HepG2 (cell line): ENCODE measurements around the gene ICAM3. TPM values are rescaled to one million over a fixed set of nuclear protein-coding genes. Genes with fewer than 3 reads are reported as not detected.
A peak's percentile ranks its signal among the peaks of the same experiment; 100 is the strongest.

Experiments
- ATAC-seq: fragments of 200-7000 bp; cut with Tn5 transposase; 3 replicates; pipeline ENCODE4 v1.9.1; 2020; ENCODE audit warnings: mild to moderate bottlenecking, moderate library complexity
- BruUV-seq: library from RNA; stranded (reverse); fragments of 400-500 nt; replicated peaks from 2 replicates; lab custom pipeline; 2021; lab: Mats Ljungman, UMichigan
- CTCF ChIA-PET: fragments of 300-600 bp; formaldehyde crosslinking; extraction: SDS; loops from one replicate; lab custom pipeline; 2021; ENCODE audit warnings: low total read pairs, inconsistent platforms, low intra/inter-chr PET ratio; lab: Yijun Ruan, JAX
- POLR2A ChIA-PET: fragments of 350-600 bp; sonication (Branson Sonifier 250); formaldehyde crosslinking; loops from one replicate; lab custom pipeline; 2020; ENCODE audit warnings: antibody characterized with exemption, inconsistent platforms; lab: Yijun Ruan, JAX
- DNase-seq: peaks from one replicate; pipeline ENCODE4 v3.0.0-alpha.2; 2015; ENCODE audit warnings: low spot score
- FAIRE-seq: peaks from 3 replicates; lab custom pipeline; 2011; peaks lifted over from hg19 to GRCh38; lab: Jason Lieb, UNC
- H2AFZ ChIP-seq: one replicate; pipeline ENCODE4 v1.6.1; 2011; ENCODE audit warnings: low read length, inconsistent platforms
- H3K27ac ChIP-seq: fragments of 300-600 bp; 3 replicates; pipeline ENCODE4 v1.8.0; 2011; ENCODE audit warnings: mixed run types, mild to moderate bottlenecking, mixed read lengths, low read length, inconsistent platforms; ENCODE audit not compliant: insufficient read depth; ENCODE audit errors: extremely low read length
- H3K27me3 ChIP-seq, 2 experiments: fragments of 200-600 bp in 1 of 2; 2 replicates in 1 of 2; 3 replicates in 1 of 2; pipeline versions ENCODE4 v1.6.0 to v1.8.0; 2011; ENCODE audit warnings: low read length in 2 of 2, mild to moderate bottlenecking in 2 of 2, moderate library complexity in 2 of 2, inconsistent platforms in 1 of 2; ENCODE audit not compliant: insufficient read depth in 2 of 2, control insufficient read depth in 1 of 2
- H3K36me3 ChIP-seq, 2 experiments: fragments of 200-600 bp in 1 of 2; replicated peaks in 1 of 2; 2 replicates in 1 of 2; 3 replicates in 1 of 2; pipeline versions ENCODE4 v1.5.1 to v1.8.0; 2011; ENCODE audit warnings: low read length in 2 of 2, inconsistent platforms in 1 of 2; ENCODE audit not compliant: insufficient read depth in 2 of 2, control insufficient read depth in 1 of 2
- H3K4me1 ChIP-seq: 2 replicates; pipeline ENCODE4 v1.5.1; 2012; ENCODE audit warnings: low read length, inconsistent platforms; ENCODE audit not compliant: insufficient read depth
- H3K4me2 ChIP-seq: 2 replicates; pipeline ENCODE4 v1.6.0; 2011; ENCODE audit warnings: low read depth, low read length, inconsistent platforms
- H3K4me3 ChIP-seq, 3 experiments: fragments of 200-600 bp in 1 of 3; sonication (generic), shearing (Covaris generic) in 1 of 3; replicated peaks in 1 of 3; 2 replicates each; pipeline ENCODE4 v1.5.1; 2011 to 2016; ENCODE audit warnings: low read length in 3 of 3, inconsistent platforms in 2 of 3, low read depth in 2 of 3, mild to moderate bottlenecking in 2 of 3, control low read depth in 1 of 3, mixed read lengths in 1 of 3; ENCODE audit not compliant: insufficient read depth in 1 of 3
- H3K79me2 ChIP-seq: one replicate; pipeline ENCODE4 v1.6.1; 2011; ENCODE audit warnings: low read length, inconsistent platforms; ENCODE audit not compliant: insufficient read depth
- H3K9ac ChIP-seq: 2 replicates; pipeline ENCODE4 v1.6.0; 2011; ENCODE audit warnings: mild to moderate bottlenecking, low read depth, low read length, inconsistent platforms; ENCODE audit not compliant: insufficient read depth
- H3K9me3 ChIP-seq: 2 replicates; pipeline ENCODE4 v1.5.1; 2012; ENCODE audit warnings: mild to moderate bottlenecking, low read length
- H4K20me1 ChIP-seq: 2 replicates; pipeline ENCODE4 v1.6.0; 2011; ENCODE audit warnings: inconsistent platforms, mild to moderate bottlenecking, low read length, moderate library complexity; ENCODE audit not compliant: insufficient read depth
- ADNP ChIP-seq: sonication (generic); formaldehyde crosslinking; IDR thresholded peaks from 2 replicates; pipeline ENCODE4 v1.4.0; 2020; ENCODE audit warnings: missing genetic modification reagents
- ATF7 ChIP-seq, 2 experiments: fragments of 450-650 bp in 1 of 2; sonication (generic) in 1 of 2; formaldehyde crosslinking in 1 of 2; IDR thresholded peaks; 2 replicates each; pipeline versions ENCODE4 v1.4.0 to v1.6.1; 2016 to 2020; ENCODE audit warnings: antibody characterized with exemption in 1 of 2, mild to moderate bottlenecking in 1 of 2, missing genetic modification reagents in 1 of 2
- EZH2 ChIP-seq: conservative IDR thresholded peaks from 2 replicates; pipeline ENCODE4 v1.6.1; 2012; ENCODE audit warnings: mild to moderate bottlenecking, low read depth, low read length, moderate library complexity
- HIC2 ChIP-seq: sonication (generic); formaldehyde crosslinking; IDR thresholded peaks from 2 replicates; pipeline ENCODE4 v1.9.0; 2022; ENCODE audit warnings: low read depth, missing genetic modification reagents
- ISX ChIP-seq: sonication (generic); formaldehyde crosslinking; conservative IDR thresholded peaks from 2 replicates; pipeline ENCODE4 v1.5.0; 2020; ENCODE audit warnings: missing genetic modification reagents
- JUN ChIP-seq: sonication (generic); formaldehyde crosslinking; IDR thresholded peaks from 2 replicates; pipeline ENCODE4 v1.4.0; 2020; ENCODE audit warnings: mild to moderate bottlenecking, missing genetic modification reagents
- MBD4 ChIP-seq: IDR thresholded peaks from 2 replicates; pipeline ENCODE4 v1.6.1; 2012; ENCODE audit warnings: low read length, inconsistent platforms, borderline replicate concordance
- NR3C1 ChIP-seq: sonication (generic); formaldehyde crosslinking; IDR thresholded peaks from 2 replicates; pipeline ENCODE4 v1.4.0; 2020; ENCODE audit warnings: missing genetic modification reagents
- RARA ChIP-seq: IDR thresholded peaks from 2 replicates; pipeline ENCODE4 v1.6.1; 2016; ENCODE audit warnings: missing genetic modification reagents, missing compliant biosample characterization
- SATB2 ChIP-seq: sonication (generic); formaldehyde crosslinking; IDR thresholded peaks from 2 replicates; pipeline ENCODE4 v1.5.0; 2020; ENCODE audit warnings: missing genetic modification reagents
- SUZ12 ChIP-seq: fragments of 150-350 bp; IDR thresholded peaks from 2 replicates; pipeline ENCODE4 v1.6.1; 2014; ENCODE audit warnings: low read depth, low read length
- TARDBP ChIP-seq: sonication (generic); formaldehyde crosslinking; IDR thresholded peaks from 2 replicates; pipeline ENCODE4 v1.8.0; 2022; ENCODE audit warnings: mild to moderate bottlenecking, missing genetic modification reagents
- TBP ChIP-seq: sonication (generic); formaldehyde crosslinking; IDR thresholded peaks from 2 replicates; pipeline ENCODE4 v1.5.0; 2020; ENCODE audit warnings: missing genetic modification reagents
- ZFX ChIP-seq: sonication (generic); formaldehyde crosslinking; IDR thresholded peaks from 2 replicates; pipeline ENCODE4 v1.4.0; 2020; ENCODE audit warnings: mild to moderate bottlenecking, low read depth, missing genetic modification reagents, moderate library complexity
- ZNF124 ChIP-seq: sonication (generic); formaldehyde crosslinking; IDR thresholded peaks from 2 replicates; pipeline ENCODE4 v1.4.0; 2020; ENCODE audit warnings: missing genetic modification reagents
- ZNF136 ChIP-seq: sonication (generic); formaldehyde crosslinking; IDR thresholded peaks from 2 replicates; pipeline ENCODE4 v1.8.1; 2022; ENCODE audit warnings: low read depth, mild to moderate bottlenecking, moderate library complexity, missing genetic modification reagents
- ZNF160 ChIP-seq: sonication (generic); formaldehyde crosslinking; IDR thresholded peaks from 2 replicates; pipeline ENCODE4 v1.8.0; 2022; ENCODE audit warnings: mild to moderate bottlenecking, inconsistent platforms, missing genetic modification reagents
- ZNF274 ChIP-seq: sonication (generic); formaldehyde crosslinking; IDR thresholded peaks from 2 replicates; pipeline ENCODE4 v1.5.1; 2020; ENCODE audit warnings: mild to moderate bottlenecking, missing genetic modification reagents
- ZNF510 ChIP-seq: sonication (generic); formaldehyde crosslinking; IDR thresholded peaks from 2 replicates; pipeline ENCODE4 v1.4.0; 2020; ENCODE audit warnings: low read depth, mild to moderate bottlenecking, missing genetic modification reagents
- ZNF549 ChIP-seq: sonication (generic); formaldehyde crosslinking; IDR thresholded peaks from 2 replicates; pipeline ENCODE4 v1.5.0; 2020; ENCODE audit warnings: missing genetic modification reagents
- ZNF552 ChIP-seq: sonication (generic); formaldehyde crosslinking; IDR thresholded peaks from 2 replicates; pipeline ENCODE4 v1.9.0; 2022; ENCODE audit warnings: missing genetic modification reagents, mild to moderate bottlenecking, borderline replicate concordance
- ZNF672 ChIP-seq: sonication (generic); formaldehyde crosslinking; IDR thresholded peaks from 2 replicates; pipeline ENCODE4 v1.8.1; 2022; ENCODE audit warnings: missing genetic modification reagents
- ZNF703 ChIP-seq: sonication (generic); formaldehyde crosslinking; IDR thresholded peaks from 2 replicates; pipeline ENCODE4 v1.5.1; 2020; ENCODE audit warnings: missing genetic modification reagents, mild to moderate bottlenecking, moderate library complexity, borderline replicate concordance
- ZNF747 ChIP-seq: sonication (generic); formaldehyde crosslinking; IDR thresholded peaks from 2 replicates; pipeline ENCODE4 v1.8.1; 2023; ENCODE audit warnings: missing genetic modification reagents, mild to moderate bottlenecking, borderline replicate concordance
- WGBS: methylation state at CpG from one replicate; pipeline ENCODE4 v1.1.6; 2017; ENCODE audit warnings: low lambda C conversion rate; 5-methylcytosine and 5-hydroxymethylcytosine counted together
- in situ Hi-C: cut with HindIII; loops from 2 replicates; pipeline ENCODE4 v1.10.0; 2017; ENCODE audit warnings: low pct_unique_long_range_greater_than_20kb; ENCODE audit not compliant: extremely low pct_ligation_motif_present
- intact Hi-C: fragments of 100-400 bp; cut with micrococcal nuclease; formaldehyde crosslinking; loops from one replicate; pipeline ENCODE4 v1.10.0; 2022; ENCODE audit not compliant: unreplicated experiment
- polyA plus RNA-seq, 8 experiments: library from polyadenylated mRNA; depleted of rRNA in 3 of 8; stranded (reverse) in 7 of 8; unstranded in 1 of 8; fragments of >200 nt; fragmentation: Illumina TruSeq in 4 of 8; extraction: Trizol in 4 of 8; gene quantifications; 2 replicates each; pipeline versions ENCODE4 v1.2.1 to v1.2.3, GENCODE V29; 2011 to 2016; ENCODE audit warnings: low read depth in 4 of 8, missing spikeins in 1 of 8, mixed read lengths in 1 of 8; ENCODE audit not compliant: insufficient read depth in 1 of 8
- total RNA-seq, 5 experiments: library from RNA; depleted of rRNA; stranded (reverse); fragments of >200 nt; fragmentation: Illumina TruSeq; extraction: Trizol; gene quantifications; 2 replicates each; pipeline ENCODE4 v1.2.3, GENCODE V29; 2016; ENCODE audit warnings: low read depth in 1 of 5
- TF ChIP-seq, protein P1 (sequence below): sonication (generic); formaldehyde crosslinking; IDR thresholded peaks from 2 replicates; pipeline ENCODE4 v1.4.0; 2020; ENCODE audit warnings: missing genetic modification reagents

Gene ICAM3
- total and polyA plus RNA-seq, 2 of the 13 experiments (the other 11 are each of a cell fraction or from before 2014, with no cell fraction given) = 14.1 to 21.0 TPM

DNA sequence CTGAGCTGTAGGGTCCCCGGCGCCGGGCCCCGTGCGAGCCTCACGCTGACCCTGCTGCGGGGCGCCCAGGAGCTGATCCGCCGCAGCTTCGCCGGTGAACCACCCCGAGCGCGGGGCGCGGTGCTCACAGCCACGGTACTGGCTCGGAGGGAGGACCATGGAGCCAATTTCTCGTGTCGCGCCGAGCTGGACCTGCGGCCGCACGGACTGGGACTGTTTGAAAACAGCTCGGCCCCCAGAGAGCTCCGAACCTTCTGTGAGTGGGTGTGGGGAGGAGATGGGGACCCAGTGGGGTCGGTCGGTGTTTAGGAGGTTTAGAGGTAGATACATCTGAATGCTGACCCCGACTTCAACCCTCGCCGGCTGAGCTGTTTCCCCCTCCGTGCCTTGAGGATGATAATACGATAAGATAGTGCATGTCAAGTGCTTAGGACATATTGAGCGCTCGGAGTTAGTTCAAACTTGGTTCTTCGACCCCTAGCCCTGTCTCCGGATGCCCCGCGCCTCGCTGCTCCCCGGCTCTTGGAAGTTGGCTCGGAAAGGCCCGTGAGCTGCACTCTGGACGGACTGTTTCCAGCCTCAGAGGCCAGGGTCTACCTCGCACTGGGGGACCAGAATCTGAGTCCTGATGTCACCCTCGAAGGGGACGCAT, 47.7 kb downstream of the ICAM3 start:
- Histone ChIP-seq H2AFZ (no peak overlapping the region), H3K27ac (no peak overlapping the region), H3K79me2 (no peaks in the 10 kb centered on the region), H3K9ac (peak overlapping the region; percentile 31; the same call in 1 of the 2 replicates), H4K20me1 (no peaks in the 10 kb centered on the region), H3K9me3 (no peaks in the 10 kb centered on the region), H3K4me1 (peaks cover 70% of the 10 kb centered on the region), H3K4me2 (peak overlapping the region; percentile 97), H3K4me3 (peak overlapping the region; percentile 52 to 79 (median 62)), H3K27me3 (peaks cover 0 to 20% of the 10 kb centered on the region in 2 experiments; a peak in 3 of 5 replicates), H3K36me3 (no peaks in the 10 kb centered on the region)
- ChIA-PET CTCF (no interaction called here), POLR2A (interaction anchor here (0.6 to 7.3 kb wide), 7 partner anchors 11 to 97 kb away, joined by 3 to 149 read pairs (median 4); partner anchors contain the start of genes ICAM1, RAVER1 and TYK2)
- ATAC-seq = peak; percentile 1
- in situ Hi-C loops (no loop called here), intact Hi-C loops (loop anchor here (2.0 kb wide), 1 partner anchor 41 kb away; the partner anchor contains the start of gene RAVER1)
- no TSS peak for BruUV-seq
- DNase-seq = no peak
- WGBS = 0% methylated on average over 3 of the region's 49 CpGs
- FAIRE-seq = no peak
- TF ChIP-seq TBP (no peak), TARDBP (peak; percentile 35; the same call in 1 of the 2 replicates), ZNF160 (CRISPR knock-in tag) (peak; percentile 32; the same call in 1 of the 2 replicates), ZNF136 (0 out of 2 replicates have a peak, but pooled peaks have one; percentile 12), SUZ12 (no peak), ZNF274 (CRISPR knock-in tag) (peak; percentile 5; the same call in 1 of the 2 replicates), ISX (no peak), ZNF703 (CRISPR knock-in tag) (no peak), EZH2 (no peak), RARA (CRISPR knock-in tag) (0 out of 2 replicates have a peak, but pooled peaks have one; percentile 7), JUN (CRISPR knock-in tag) (no peak), ATF7 (IDR thresholded peaks at IDR 0.05) (no peak), ATF7 (CRISPR knock-in tag; IDR thresholded peaks at IDR 0.05) (no peak), ZNF510 (CRISPR knock-in tag) (no peak), SATB2 (no peak), ZNF552 (CRISPR knock-in tag) (no peak), ZNF124 (CRISPR knock-in tag) (no peak), NR3C1 (CRISPR knock-in tag) (no peak), HIC2 (CRISPR knock-in tag) (no peak), ZNF549 (CRISPR knock-in tag) (no peak), ADNP (CRISPR knock-in tag) (no peak), ZNF747 (CRISPR knock-in tag) (0 out of 2 replicates have a peak, but pooled peaks have one; percentile 25), ZNF672 (CRISPR knock-in tag) (peak; percentile 12; the same call in 1 of the 2 replicates), MBD4 (no peak), ZFX (CRISPR knock-in tag) (peak; percentile 22; the same call in 1 of the 2 replicates)
- TF ChIP-seq, protein P1, sequence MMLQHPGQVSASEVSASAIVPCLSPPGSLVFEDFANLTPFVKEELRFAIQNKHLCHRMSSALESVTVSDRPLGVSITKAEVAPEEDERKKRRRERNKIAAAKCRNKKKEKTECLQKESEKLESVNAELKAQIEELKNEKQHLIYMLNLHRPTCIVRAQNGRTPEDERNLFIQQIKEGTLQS (CRISPR knock-in tag) = no peak
